ENCODE results near the gene NAV1.

NAV1 gene

GRCh38 chr1:201565024-201565730 is 26.2 kb downstream of the NAV1 start:
- no peak for DNase-seq (ENCODE audit: insufficient read length, low spot score)
- no peak for TF ChIP-seq POLR2A (IDR thresholded peaks at IDR 0.05; ENCODE audit: low read depth, low read length)
- no peak for FAIRE-seq

- DNase-seq (ENCODE audit: insufficient read length, low spot score), result no peak
- FAIRE-seq, result no peak
- no peak for TF ChIP-seq POLR2A (IDR thresholded peaks at IDR 0.05; ENCODE audit: low read depth, low read length)
Observed at GRCh38 chr1:201565771-201566528, 27.0 kb downstream of the NAV1 start.

- no peak for TF ChIP-seq POLR2A (IDR thresholded peaks at IDR 0.05; ENCODE audit: low read depth, low read length)
- DNase-seq (ENCODE audit: insufficient read length, low spot score) (no peak), FAIRE-seq (no peak)
Observed at GRCh38 chr1:201566529-201566823, 27.5 kb downstream of the NAV1 start.

GRCh38 chr1:201566933-201567801 is 28.2 kb downstream of the NAV1 start:
- TF ChIP-seq POLR2A (IDR thresholded peaks at IDR 0.05; ENCODE audit: low read depth, low read length), result no peak
- FAIRE-seq, result no peak
- DNase-seq (ENCODE audit: insufficient read length, low spot score), result no peak

- TF ChIP-seq POLR2A (IDR thresholded peaks at IDR 0.05; ENCODE audit: low read depth, low read length), result no peak
- no peak for FAIRE-seq
Observed at GRCh38 chr1:201568265-201568664, 29.3 kb downstream of the NAV1 start.

GRCh38 chr1:201568859-201569294 is 29.9 kb downstream of the NAV1 start:
- FAIRE-seq (no peak), DNase-seq (ENCODE audit: insufficient read length, low spot score) (no peak)
- no peak for TF ChIP-seq POLR2A (IDR thresholded peaks at IDR 0.05; ENCODE audit: low read depth, low read length)

More at GRCh38 chr1:201568265-201568664, 29.3 kb downstream of the NAV1 start:
- no peak for DNase-seq (ENCODE audit: insufficient read length, low spot score)

- TF ChIP-seq POLR2A (IDR thresholded peaks at IDR 0.05; ENCODE audit: low read depth, low read length), result no peak
- DNase-seq (ENCODE audit: insufficient read length, low spot score) (no peak), FAIRE-seq (no peak)
Observed at GRCh38 chr1:201570181-201570885, 31.4 kb downstream of the NAV1 start.

- DNase-seq (ENCODE audit: insufficient read length, low spot score) (no peak), FAIRE-seq (no peak)
- TF ChIP-seq POLR2A (IDR thresholded peaks at IDR 0.05; ENCODE audit: low read depth, low read length), result no peak
Observed at GRCh38 chr1:201570886-201571624, 32.1 kb downstream of the NAV1 start.

GRCh38 chr1:201573030-201573429 is 34.1 kb downstream of the NAV1 start:
- FAIRE-seq, result no peak
- TF ChIP-seq POLR2A (IDR thresholded peaks at IDR 0.05; ENCODE audit: low read depth, low read length), result no peak

GRCh38 chr1:201573923-201574322 is 35.0 kb downstream of the NAV1 start:
- DNase-seq (ENCODE audit: insufficient read length, low spot score), result no peak
- FAIRE-seq, result no peak
- no peak for TF ChIP-seq POLR2A (IDR thresholded peaks at IDR 0.05; ENCODE audit: low read depth, low read length)

More at GRCh38 chr1:201573030-201573429, 34.1 kb downstream of the NAV1 start:
- no peak for DNase-seq (ENCODE audit: insufficient read length, low spot score)

GRCh38 chr1:201575912-201576311 is 37.0 kb downstream of the NAV1 start:
- TF ChIP-seq POLR2A (IDR thresholded peaks at IDR 0.05; ENCODE audit: low read depth, low read length), result no peak
- FAIRE-seq, result no peak
- no peak for DNase-seq (ENCODE audit: insufficient read length, low spot score)

- no peak for TF ChIP-seq POLR2A (IDR thresholded peaks at IDR 0.05; ENCODE audit: low read depth, low read length)
- no peak for FAIRE-seq
- no peak for DNase-seq (ENCODE audit: insufficient read length, low spot score)
Observed at GRCh38 chr1:201576914-201577313, 38.0 kb downstream of the NAV1 start.

All from H54 (cell line).